PC-9 (cell line): Measurements from ENCODE around the gene VPS33B. TPM values are rescaled to one million over a fixed set of nuclear protein-coding genes. Genes with fewer than 3 reads are reported as not detected.
"Not testable (repeated sequence)": the region's sequence is repeated elsewhere in the genome, so short reads cannot be mapped to it uniquely, and the experiment has no call there.

Experiments used
- BruUV-seq: library from RNA; stranded (reverse); fragments of 400-500 nt; replicated peaks from 2 replicates; lab custom pipeline; 2021; lab: Mats Ljungman, UMichigan
- CTCF ChIA-PET: fragments of 300-600 bp; sonication (Branson Sonifier 250); formaldehyde crosslinking; loops from one replicate; lab custom pipeline; 2022; ENCODE audit warnings: antibody characterized with exemption; lab: Charles Lee
- POLR2A ChIA-PET: fragments of 300-600 bp; sonication (Branson Sonifier 250); formaldehyde crosslinking; loops from one replicate; lab custom pipeline; 2022; ENCODE audit warnings: antibody characterized with exemption; ENCODE audit not compliant: unreplicated experiment; lab: Charles Lee
- DNase-seq, 2 experiments: peaks; one replicate each; pipeline versions ENCODE4 v3.0.0 to v3.0.0-alpha.2; 2015 to 2022; ENCODE audit warnings: mixed read lengths in 1 of 2
- H2AFZ ChIP-seq: fragments of 200-600 bp; sonication (generic); 2 replicates; pipeline ENCODE4 v1.8.1; 2017; ENCODE audit warnings: antibody characterized with exemption
- H3F3A ChIP-seq: fragments of 200-600 bp; sonication (generic); 2 replicates; pipeline ENCODE4 v1.8.1; 2017; ENCODE audit warnings: antibody characterized with exemption, mild to moderate bottlenecking, low read depth; ENCODE audit not compliant: insufficient read depth
- H3K27ac ChIP-seq: fragments of 200-600 bp; sonication (generic); 2 replicates; pipeline ENCODE4 v1.6.1; 2016; ENCODE audit warnings: mixed run types
- H3K27me3 ChIP-seq: fragments of 200-600 bp; sonication (generic); 2 replicates; pipeline ENCODE4 v1.6.1; 2016; ENCODE audit warnings: low read depth, mixed run types; ENCODE audit not compliant: insufficient read depth
- H3K36me3 ChIP-seq: fragments of 200-600 bp; sonication (generic); 2 replicates; pipeline ENCODE4 v1.6.1; 2016; ENCODE audit warnings: low read depth, mixed run types
- H3K4me1 ChIP-seq: fragments of 200-600 bp; sonication (generic); replicated peaks from 2 replicates; pipeline ENCODE4 v1.6.1; 2016; ENCODE audit warnings: mixed run types; ENCODE audit not compliant: insufficient read depth
- H3K4me2 ChIP-seq: fragments of 200-600 bp; sonication (generic); 2 replicates; pipeline ENCODE4 v1.6.1; 2017; ENCODE audit warnings: mixed run types
- H3K4me3 ChIP-seq: fragments of 200-600 bp; sonication (generic); 2 replicates; pipeline ENCODE4 v1.6.1; 2016; ENCODE audit warnings: mixed run types
- H3K79me2 ChIP-seq: fragments of 200-600 bp; sonication (generic); 2 replicates; pipeline ENCODE4 v1.6.1; 2017; ENCODE audit warnings: low read depth, mixed run types
- H3K9me2 ChIP-seq: fragments of 200-600 bp; sonication (generic); 2 replicates; pipeline ENCODE4 v1.8.1; 2017; ENCODE audit warnings: mild to moderate bottlenecking; ENCODE audit not compliant: insufficient read depth
- H3K9me3 ChIP-seq: fragments of 200-600 bp; sonication (generic); 2 replicates; pipeline ENCODE4 v1.8.1; 2016; ENCODE audit warnings: low read depth; ENCODE audit not compliant: insufficient read depth
- H4K20me1 ChIP-seq: fragments of 200-600 bp; sonication (generic); 2 replicates; pipeline ENCODE4 v1.8.1; 2017; ENCODE audit not compliant: insufficient read depth
- EZH2 ChIP-seq: fragments of 200-600 bp; sonication (generic); IDR thresholded peaks from 2 replicates; pipeline ENCODE4 v1.8.0; 2017; ENCODE audit warnings: antibody characterized with exemption, low read depth
- intact Hi-C: fragments of 100-400 bp; cut with micrococcal nuclease; formaldehyde crosslinking; loops from one replicate; pipeline ENCODE4 v1.10.0; 2022; ENCODE audit not compliant: unreplicated experiment
- total RNA-seq: library from RNA; stranded (reverse); gene quantifications from 2 replicates; pipeline ENCODE4 v1.2.3, GENCODE V29; 2021
- TF ChIP-seq, protein P1 (sequence below): fragments of 200-600 bp; sonication (generic); conservative IDR thresholded peaks from 2 replicates; pipeline ENCODE4 v1.6.1; 2017; ENCODE audit warnings: mixed run types, antibody characterized with exemption, mild to moderate bottlenecking, moderate library complexity

Gene VPS33B
- total RNA-seq, 1 experiment from 2014 or later: 13.6 TPM

DNA sequence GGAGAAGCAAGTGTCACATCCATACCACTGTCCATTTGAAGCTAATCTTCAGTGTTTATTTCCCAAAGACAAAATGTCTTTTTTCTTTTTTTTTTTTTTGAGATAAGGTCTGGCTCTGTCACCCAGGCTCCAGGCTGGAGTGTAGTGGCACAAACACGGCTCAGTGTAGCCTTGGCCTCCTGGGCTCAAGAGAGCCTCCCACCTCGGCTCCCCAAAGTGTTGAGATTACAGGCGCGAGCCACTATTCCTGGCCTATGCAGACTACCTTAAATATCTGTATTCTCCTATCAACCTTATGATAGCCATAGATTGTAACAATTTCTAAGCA, 27.7 kb upstream of the VPS33B start:
- TF ChIP-seq EZH2: no peak
- TF ChIP-seq, protein P1, sequence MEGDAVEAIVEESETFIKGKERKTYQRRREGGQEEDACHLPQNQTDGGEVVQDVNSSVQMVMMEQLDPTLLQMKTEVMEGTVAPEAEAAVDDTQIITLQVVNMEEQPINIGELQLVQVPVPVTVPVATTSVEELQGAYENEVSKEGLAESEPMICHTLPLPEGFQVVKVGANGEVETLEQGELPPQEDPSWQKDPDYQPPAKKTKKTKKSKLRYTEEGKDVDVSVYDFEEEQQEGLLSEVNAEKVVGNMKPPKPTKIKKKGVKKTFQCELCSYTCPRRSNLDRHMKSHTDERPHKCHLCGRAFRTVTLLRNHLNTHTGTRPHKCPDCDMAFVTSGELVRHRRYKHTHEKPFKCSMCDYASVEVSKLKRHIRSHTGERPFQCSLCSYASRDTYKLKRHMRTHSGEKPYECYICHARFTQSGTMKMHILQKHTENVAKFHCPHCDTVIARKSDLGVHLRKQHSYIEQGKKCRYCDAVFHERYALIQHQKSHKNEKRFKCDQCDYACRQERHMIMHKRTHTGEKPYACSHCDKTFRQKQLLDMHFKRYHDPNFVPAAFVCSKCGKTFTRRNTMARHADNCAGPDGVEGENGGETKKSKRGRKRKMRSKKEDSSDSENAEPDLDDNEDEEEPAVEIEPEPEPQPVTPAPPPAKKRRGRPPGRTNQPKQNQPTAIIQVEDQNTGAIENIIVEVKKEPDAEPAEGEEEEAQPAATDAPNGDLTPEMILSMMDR: no peak
- Histone ChIP-seq H3K79me2 (no peaks in the 10 kb centered on the region), H3K27ac (no peak overlapping the region), H3K4me1 (no peaks in the 10 kb centered on the region), H3K4me2 (no peak overlapping the region), H3F3A (no peaks in the 10 kb centered on the region), H4K20me1 (no peaks in the 10 kb centered on the region), H3K27me3 (peaks cover 40% of the 10 kb centered on the region), H3K4me3 (no peak overlapping the region), H3K9me2 (no peaks in the 10 kb centered on the region), H3K36me3 (no peaks in the 10 kb centered on the region), H2AFZ (no peak overlapping the region), H3K9me3 (no peaks in the 10 kb centered on the region)
- POLR2A ChIA-PET: interaction anchor here (0.6 kb wide), 1 partner anchor 1092 kb away, joined by 3 read pairs; no protein-coding TSS in a partner anchor
- CTCF ChIA-PET: interaction anchor here (0.6 to 1.0 kb wide), 2 partner anchors 78 to 94 kb away, joined by 8 to 10 read pairs; no protein-coding TSS in a partner anchor
- intact Hi-C loops: no loop called here
- no TSS peak for BruUV-seq
- no peak for DNase-seq

DNA sequence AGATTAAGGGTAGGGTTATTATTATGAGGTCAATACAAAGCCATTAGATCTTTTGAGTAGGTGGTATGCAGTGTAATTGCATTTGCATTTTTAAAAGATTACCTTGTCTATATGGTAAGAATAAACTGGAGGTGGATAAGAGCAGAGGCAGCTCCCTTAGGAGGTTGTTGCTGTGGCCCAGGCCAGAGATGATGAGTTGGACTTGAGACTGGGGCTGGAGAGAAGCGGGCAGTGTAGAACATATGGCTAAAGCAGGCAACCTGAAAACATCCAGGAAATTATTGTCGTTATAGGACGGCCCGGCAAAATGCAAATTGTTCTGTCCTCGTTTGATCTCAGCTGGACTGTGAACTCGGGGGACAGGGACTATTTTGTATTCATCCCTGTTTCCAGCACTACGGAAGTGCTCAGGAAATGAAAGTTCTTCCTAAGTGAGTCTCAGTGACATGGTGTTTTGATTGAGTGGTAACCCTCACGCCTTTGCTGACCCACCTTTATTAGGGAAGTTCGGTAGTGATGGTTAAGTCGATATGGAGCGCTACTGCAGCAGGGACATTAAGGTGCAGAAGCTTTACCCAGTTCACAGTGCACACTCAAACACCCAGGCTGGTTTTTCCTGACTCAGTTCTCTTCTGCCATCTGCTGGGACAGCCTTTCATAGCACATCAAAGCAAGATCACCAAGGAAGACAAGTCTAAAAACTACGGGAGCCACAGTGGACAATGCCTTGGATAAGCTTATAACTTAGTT, 27.2 kb upstream of the VPS33B start:
- Histone ChIP-seq H3F3A (no peaks in the 10 kb centered on the region), H3K27ac (no peak overlapping the region), H3K4me3 (no peak overlapping the region), H4K20me1 (no peaks in the 10 kb centered on the region), H3K4me1 (no peaks in the 10 kb centered on the region), H3K27me3 (peaks cover 35% of the 10 kb centered on the region), H2AFZ (no peak overlapping the region), H3K9me2 (no peaks in the 10 kb centered on the region), H3K36me3 (no peaks in the 10 kb centered on the region), H3K9me3 (no peaks in the 10 kb centered on the region), H3K79me2 (no peaks in the 10 kb centered on the region), H3K4me2 (no peak overlapping the region)
- ChIA-PET CTCF (interaction anchor here (0.6 to 1.0 kb wide), 2 partner anchors 77 to 93 kb away, joined by 8 to 10 read pairs; no protein-coding TSS in a partner anchor), POLR2A (interaction anchor here (0.6 kb wide), 1 partner anchor 1092 kb away, joined by 3 read pairs; no protein-coding TSS in a partner anchor)
- intact Hi-C loops: loop anchor here (1.0 kb wide), 2 partner anchors 146 to 756 kb away; partner anchors contain the start of gene MAN2A2
- peak; percentile 47 to 51 for DNase-seq
- no peak for TF ChIP-seq EZH2
- TF ChIP-seq, protein P1: peak; percentile 71
- no TSS peak for BruUV-seq

- Histone ChIP-seq H3K9me3 (no peaks in the 10 kb centered on the region), H3K27ac (no peak overlapping the region), H3K4me3 (no peak overlapping the region), H3K9me2 (no peaks in the 10 kb centered on the region), H3K79me2 (no peaks in the 10 kb centered on the region), H3K36me3 (no peaks in the 10 kb centered on the region), H3K27me3 (peaks cover 16% of the 10 kb centered on the region), H2AFZ (no peak overlapping the region), H4K20me1 (no peaks in the 10 kb centered on the region), H3K4me1 (no peaks in the 10 kb centered on the region), H3F3A (no peaks in the 10 kb centered on the region), H3K4me2 (0 out of 2 replicates have a peak overlapping the region, but pooled peaks have one; percentile 7)
- POLR2A ChIA-PET: no interaction called here
- CTCF ChIA-PET: interaction anchor here (0.6 to 0.7 kb wide), 2 partner anchors 224 to 406 kb away, joined by 3 read pairs; no protein-coding TSS in a partner anchor
- DNase-seq: no peak
- no TSS peak for BruUV-seq
- intact Hi-C loops: no loop called here
- TF ChIP-seq EZH2: no peak
- TF ChIP-seq, protein P1: no peak
Measured at GRCh38 chr15:91047545-91048199, 25.3 kb upstream of the VPS33B start.

DNA sequence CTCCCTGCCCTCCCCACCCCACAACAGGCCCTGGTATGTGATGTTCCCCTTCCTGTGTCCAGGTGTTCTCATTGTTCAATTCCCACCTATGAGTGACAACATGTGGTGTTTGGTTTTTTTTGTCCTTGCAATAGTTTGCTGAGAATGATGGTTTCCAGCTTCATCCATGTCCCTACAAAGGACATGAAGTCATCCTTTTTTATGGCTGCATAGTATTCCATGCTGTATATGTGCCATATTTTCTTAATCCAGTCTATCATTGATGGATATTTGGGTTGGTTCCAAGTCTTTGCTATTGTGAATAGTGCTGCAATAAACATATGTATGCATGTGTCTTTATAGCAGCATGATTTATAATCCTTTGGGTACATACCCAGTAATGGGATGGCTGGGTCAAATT, 23.7 kb upstream of the VPS33B start:
- DNase-seq, H3K79me2 ChIP-seq, H3K9me3 ChIP-seq, H2AFZ ChIP-seq, BruUV-seq, H3F3A ChIP-seq, H3K27ac ChIP-seq, H3K36me3 ChIP-seq, H3K4me1 ChIP-seq, H3K4me3 ChIP-seq, POLR2A ChIA-PET, H3K9me2 ChIP-seq, H3K4me2 ChIP-seq, intact Hi-C loops, H3K27me3 ChIP-seq, CTCF ChIA-PET, H4K20me1 ChIP-seq: not testable (repeated sequence)
